Left lung (tissue), 10 donors: ENCODE data around the gene TLCD3B. TPM values are rescaled to one million over a fixed set of nuclear protein-coding genes. Genes with fewer than 3 reads are reported as not detected.
A peak's percentile ranks its signal among the peaks of the same experiment; 100 is the strongest.

Experiments
- ATAC-seq: fragments of 200-7000 bp; cut with Tn5 transposase; one replicate; pipeline ENCODE4 v1.9.1; 2020; ENCODE audit warnings: moderate library complexity
- DNase-seq, 4 donors: peaks; one replicate each; pipeline ENCODE4 v3.0.0-alpha.2; 2013 to 2020
- H3K27ac ChIP-seq, 2 donors: fragments of 200-600 bp; sonication (generic) in 1 of 2; one replicate each; pipeline versions ENCODE4 v1.5.0 to v1.8.0; 2020 to 2021
- H3K27me3 ChIP-seq, 2 donors: fragments of 200-600 bp; sonication (generic) in 1 of 2; one replicate each; pipeline versions ENCODE4 v1.5.0 to v1.8.0; 2020 to 2021
- H3K36me3 ChIP-seq, 2 donors: fragments of 200-600 bp; sonication (generic) in 1 of 2; one replicate each; pipeline versions ENCODE4 v1.5.0 to v1.8.0; 2020 to 2021
- H3K4me1 ChIP-seq, 2 donors: fragments of 200-600 bp; one replicate each; pipeline ENCODE4 v1.8.0; 2021
- H3K4me3 ChIP-seq, 2 donors: fragments of 200-600 bp; sonication (generic) in 1 of 2; one replicate each; pipeline versions ENCODE4 v1.5.0 to v1.8.0; 2020 to 2021; ENCODE audit warnings: mild to moderate bottlenecking in 1 of 2
- H3K9me3 ChIP-seq, 2 donors: fragments of 200-600 bp; sonication (generic) in 1 of 2; one replicate each; pipeline versions ENCODE4 v1.5.0 to v1.8.0; 2020 to 2021
- intact Hi-C, 2 donors: fragments of 100-400 bp; cut with DNase I; formaldehyde crosslinking; loops; one replicate each; pipeline versions ENCODE4 v1.11.2 to v1.14.2; 2022
- polyA plus RNA-seq, 6 donors: library from polyadenylated mRNA; unstranded; fragments of 120-200 nt; gene quantifications; one replicate each; pipeline ENCODE4 v1.2.1, GENCODE V29; 2013; ENCODE audit not compliant: insufficient read length in 6 of 6
- total RNA-seq, 2 donors: library from RNA; stranded (reverse); fragmentation: NEBNext Ultra II Directional; extraction: Animal tissue kit (Norgen Biotek cat#: 25700); gene quantifications; one replicate each; pipeline ENCODE4 v1.2.1, GENCODE V29; 2021
- TF ChIP-seq, protein P1 (sequence below), 2 donors: fragments of 200-600 bp; sonication (generic) in 1 of 2; IDR thresholded peaks; one replicate each; pipeline versions ENCODE4 v1.5.0 to v1.8.0; 2021; ENCODE audit warnings: antibody characterized with exemption in 2 of 2
- donor health status: DM: no; HTN: yes; CAD: no.
- donor health status: DM: no; HTN: no; CAD: no.

The TLCD3B gene
- total and polyA plus RNA-seq, 8 donors: 0.28 to 1.4 (median 0.85) TPM; not detected in 1

DNA sequence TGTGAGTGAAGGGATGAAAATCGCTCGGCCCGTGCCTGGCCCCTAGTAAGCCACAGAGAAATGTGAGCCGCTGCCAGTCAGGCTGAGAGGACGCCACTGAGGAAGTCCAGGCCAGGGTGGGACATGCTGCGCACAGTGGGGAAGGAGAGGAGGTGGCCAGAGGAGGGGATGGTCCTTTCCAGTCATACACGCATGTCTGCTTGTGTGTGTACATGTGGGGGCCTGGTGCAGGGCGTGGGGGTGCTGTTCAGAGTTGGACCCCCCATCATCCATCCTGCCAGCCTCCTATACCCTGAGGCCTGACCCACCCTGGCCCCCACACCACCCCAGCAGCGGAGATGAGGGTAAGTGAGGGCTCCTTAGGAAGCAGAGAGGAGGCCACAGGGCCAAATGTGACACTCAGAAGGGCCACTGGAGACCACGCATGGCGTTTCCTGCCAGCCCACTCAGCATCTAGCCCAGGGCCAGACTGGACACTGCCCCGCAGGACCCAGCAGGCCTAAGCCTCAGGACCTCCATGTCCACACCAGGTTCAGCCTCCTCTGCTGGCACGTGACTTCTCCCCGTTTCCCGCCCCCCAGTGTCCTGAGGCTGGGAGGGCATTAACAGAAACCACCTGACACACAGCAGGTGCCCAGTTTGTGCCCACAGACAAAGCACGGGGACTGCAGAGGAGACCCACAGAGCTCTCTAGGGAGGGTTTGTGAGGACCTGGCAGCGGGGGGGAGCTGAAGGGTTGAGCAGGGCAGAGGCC is 27.2 kb downstream of the TLCD3B start:
- intact Hi-C loops: loop anchor here in 1 of 2 donors (10.0 kb wide), 3 partner anchors 79 to 299 kb away; partner anchors contain the start of gene KCTD13
- Histone ChIP-seq H3K27me3 (peaks cover 0 to 18% of the 10 kb centered on the region in 2 donors), H3K4me1 (peaks cover 0 to 11% of the 10 kb centered on the region in 2 donors), H3K4me3 (no peak overlapping the region), H3K36me3 (peaks cover 0 to 41% of the 10 kb centered on the region in 2 donors), H3K27ac (no peak overlapping the region), H3K9me3 (no peaks in the 10 kb centered on the region)
- TF ChIP-seq, protein P1, sequence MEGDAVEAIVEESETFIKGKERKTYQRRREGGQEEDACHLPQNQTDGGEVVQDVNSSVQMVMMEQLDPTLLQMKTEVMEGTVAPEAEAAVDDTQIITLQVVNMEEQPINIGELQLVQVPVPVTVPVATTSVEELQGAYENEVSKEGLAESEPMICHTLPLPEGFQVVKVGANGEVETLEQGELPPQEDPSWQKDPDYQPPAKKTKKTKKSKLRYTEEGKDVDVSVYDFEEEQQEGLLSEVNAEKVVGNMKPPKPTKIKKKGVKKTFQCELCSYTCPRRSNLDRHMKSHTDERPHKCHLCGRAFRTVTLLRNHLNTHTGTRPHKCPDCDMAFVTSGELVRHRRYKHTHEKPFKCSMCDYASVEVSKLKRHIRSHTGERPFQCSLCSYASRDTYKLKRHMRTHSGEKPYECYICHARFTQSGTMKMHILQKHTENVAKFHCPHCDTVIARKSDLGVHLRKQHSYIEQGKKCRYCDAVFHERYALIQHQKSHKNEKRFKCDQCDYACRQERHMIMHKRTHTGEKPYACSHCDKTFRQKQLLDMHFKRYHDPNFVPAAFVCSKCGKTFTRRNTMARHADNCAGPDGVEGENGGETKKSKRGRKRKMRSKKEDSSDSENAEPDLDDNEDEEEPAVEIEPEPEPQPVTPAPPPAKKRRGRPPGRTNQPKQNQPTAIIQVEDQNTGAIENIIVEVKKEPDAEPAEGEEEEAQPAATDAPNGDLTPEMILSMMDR (IDR thresholded peaks at IDR 0.05): no peak
- no peak for ATAC-seq
- DNase-seq: peak in 1 of 4 donors; percentile 45

- DNase-seq (no peak), ATAC-seq (no peak)
- Histone ChIP-seq H3K36me3 (peaks cover 0 to 47% of the 10 kb centered on the region in 2 donors), H3K4me1 (peaks cover 0 to 11% of the 10 kb centered on the region in 2 donors), H3K27me3 (peaks cover 0 to 7% of the 10 kb centered on the region in 2 donors), H3K4me3 (no peak overlapping the region), H3K27ac (no peak overlapping the region), H3K9me3 (no peaks in the 10 kb centered on the region)
- intact Hi-C loops: loop anchor here in 1 of 2 donors (10.0 kb wide), 3 partner anchors 78 to 298 kb away; partner anchors contain the start of gene KCTD13
- TF ChIP-seq, protein P1 (IDR thresholded peaks at IDR 0.05): no peak
Observed at GRCh38 chr16:30002614-30003346, 28.3 kb downstream of the TLCD3B start.

GRCh38 chr16:30000735-30001631 is 30.1 kb downstream of the TLCD3B start:
- intact Hi-C loops: loop anchor here in 1 of 2 donors (10.0 kb wide), 3 partner anchors 76 to 296 kb away; partner anchors contain the start of gene KCTD13
- peaks cover 0 to 47% of the 10 kb centered on the region in 2 donors for H3K36me3 ChIP-seq
- no peaks in the 10 kb centered on the region for H3K9me3 ChIP-seq
- DNase-seq: no peak
- no peaks in the 10 kb centered on the region for H3K27me3 ChIP-seq
- H3K27ac ChIP-seq: no peak overlapping the region
- no peak overlapping the region for H3K4me3 ChIP-seq
- peaks cover 5 to 21% of the 10 kb centered on the region in 2 donors for H3K4me1 ChIP-seq
- TF ChIP-seq, protein P1 (IDR thresholded peaks at IDR 0.05): no peak
- ATAC-seq: no peak

GRCh38 chr16:29999605-30000004 is 31.5 kb downstream of the TLCD3B start:
- no peak for DNase-seq
- no peak overlapping the region for H3K27ac ChIP-seq
- intact Hi-C loops: loop anchor here in 1 of 2 donors (10.0 kb wide), 3 partner anchors 75 to 295 kb away; partner anchors contain the start of gene KCTD13
- peaks cover 7 to 20% of the 10 kb centered on the region in 2 donors for H3K4me1 ChIP-seq
- no peak overlapping the region for H3K4me3 ChIP-seq
- no peak for ATAC-seq
- no peaks in the 10 kb centered on the region for H3K9me3 ChIP-seq
- H3K36me3 ChIP-seq: peaks cover 0 to 47% of the 10 kb centered on the region in 2 donors
- TF ChIP-seq, protein P1 (IDR thresholded peaks at IDR 0.05): no peak
- H3K27me3 ChIP-seq: no peaks in the 10 kb centered on the region
